GM18507 (cell line): Measurements from ENCODE around the gene EFNB1.
A peak's percentile ranks its signal among the peaks of the same experiment; 100 is the strongest.

Experiments used
- DNase-seq: peaks from one replicate; pipeline ENCODE4 v3.0.0; 2011; ENCODE audit warnings: low read depth; ENCODE audit not compliant: insufficient read length; ENCODE audit errors: extremely low spot score
- FAIRE-seq: peaks from 2 replicates; lab custom pipeline; 2011; peaks lifted over from hg19 to GRCh38; lab: Jason Lieb, UNC

Gene EFNB1

DNA sequence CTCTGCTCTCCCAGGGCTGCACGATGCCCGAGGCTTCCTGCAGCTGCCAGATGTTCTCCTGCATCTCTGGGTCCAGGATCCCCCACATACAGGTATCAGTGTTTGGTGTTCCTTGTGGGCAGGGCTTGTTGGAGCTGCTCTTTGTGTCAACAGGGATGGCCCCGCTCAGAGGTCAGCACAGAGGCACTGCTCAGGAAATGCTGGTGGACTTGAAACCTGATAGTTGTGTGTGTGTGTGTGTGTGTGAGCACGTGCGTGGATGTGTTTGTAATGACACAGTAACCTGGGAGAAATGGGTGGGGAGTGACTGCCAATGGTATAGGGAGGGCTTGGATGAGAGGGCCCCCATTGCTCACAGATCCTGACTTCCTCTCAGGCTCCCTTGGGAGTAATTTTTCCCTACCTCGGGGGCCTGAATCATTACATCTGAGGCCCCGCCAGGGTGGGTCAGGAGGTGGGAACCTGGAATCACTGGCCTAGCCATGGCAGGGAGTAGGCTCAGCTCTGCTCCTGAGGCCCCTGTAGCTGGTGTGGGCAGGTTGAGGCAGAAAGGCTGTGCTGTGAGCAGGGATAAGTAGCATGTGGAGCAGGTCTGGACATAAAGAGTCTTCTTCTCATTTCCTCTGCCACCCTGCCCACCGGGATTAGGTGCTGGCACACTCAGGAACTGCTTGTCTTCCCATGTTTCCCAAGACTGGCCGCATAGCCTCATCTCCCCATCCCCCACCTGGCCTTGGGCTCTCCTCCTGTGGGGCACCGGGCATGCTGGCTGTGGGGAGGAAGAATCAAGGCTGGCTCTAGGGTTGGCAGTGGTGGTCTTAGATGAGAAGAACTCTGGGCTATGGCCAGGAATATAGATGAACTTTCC is 2.5 kb upstream of the EFNB1 start:
- DNase-seq (no peak), FAIRE-seq (no peak)

DNA sequence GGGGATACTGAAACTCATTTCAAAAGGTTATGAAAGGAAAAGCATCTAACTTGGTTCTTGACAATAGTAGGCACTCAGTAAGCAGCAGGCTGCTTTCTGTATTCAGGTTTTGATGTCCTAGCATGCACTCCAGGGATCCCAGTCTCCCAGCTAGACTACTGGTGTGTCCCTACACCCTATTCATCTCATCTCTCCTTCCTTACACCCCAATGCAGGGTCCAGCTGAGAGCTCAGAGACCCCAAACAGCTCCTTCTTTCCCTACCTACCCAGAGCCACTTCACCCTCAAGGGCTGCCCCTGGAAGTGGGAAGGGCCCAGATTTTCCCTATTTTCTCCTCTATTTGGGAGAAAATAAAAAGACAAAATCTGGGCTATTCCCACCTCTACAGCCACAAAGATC is 1.6 kb upstream of the EFNB1 start:
- no peak for DNase-seq
- no peak for FAIRE-seq

DNA sequence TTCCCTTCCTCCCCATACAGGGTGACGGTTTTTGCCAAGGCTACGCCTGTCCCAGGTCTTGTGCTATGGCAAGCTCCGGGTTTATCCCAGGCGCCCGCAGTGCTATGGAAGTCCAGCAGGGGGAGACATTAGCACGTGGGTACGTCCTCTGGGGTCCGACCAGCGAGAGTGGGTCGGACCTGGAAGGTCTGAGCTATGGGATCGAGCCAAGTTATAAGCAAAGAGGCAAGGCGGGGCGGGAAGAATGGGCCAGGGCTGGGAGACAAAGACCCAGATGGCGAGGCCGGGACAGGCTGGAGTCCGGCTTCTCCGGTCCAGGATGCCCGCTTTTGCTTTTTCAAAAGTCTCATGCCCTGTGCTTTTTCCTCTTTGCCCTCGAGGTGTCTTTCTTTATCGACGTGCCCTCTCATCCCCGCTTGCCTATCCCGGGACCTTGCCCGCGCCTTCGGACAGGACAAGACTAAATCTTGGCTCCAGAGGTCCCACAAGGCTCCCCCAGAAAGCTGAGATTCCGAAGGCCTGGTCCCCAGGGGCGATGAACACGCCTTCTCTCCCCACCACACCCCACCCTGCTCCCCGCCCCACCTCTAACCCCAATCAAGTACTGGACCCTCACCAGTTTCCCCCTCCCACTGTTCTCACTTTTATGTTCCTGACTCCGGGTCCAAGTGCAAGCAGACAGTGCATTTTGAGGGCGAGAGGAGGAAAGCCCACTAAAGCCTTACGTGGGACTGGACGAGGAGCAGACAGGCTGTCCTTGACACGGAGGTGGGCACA is 785 bp upstream of the EFNB1 start:
- DNase-seq (no peak), FAIRE-seq (peak; percentile 91)

DNA sequence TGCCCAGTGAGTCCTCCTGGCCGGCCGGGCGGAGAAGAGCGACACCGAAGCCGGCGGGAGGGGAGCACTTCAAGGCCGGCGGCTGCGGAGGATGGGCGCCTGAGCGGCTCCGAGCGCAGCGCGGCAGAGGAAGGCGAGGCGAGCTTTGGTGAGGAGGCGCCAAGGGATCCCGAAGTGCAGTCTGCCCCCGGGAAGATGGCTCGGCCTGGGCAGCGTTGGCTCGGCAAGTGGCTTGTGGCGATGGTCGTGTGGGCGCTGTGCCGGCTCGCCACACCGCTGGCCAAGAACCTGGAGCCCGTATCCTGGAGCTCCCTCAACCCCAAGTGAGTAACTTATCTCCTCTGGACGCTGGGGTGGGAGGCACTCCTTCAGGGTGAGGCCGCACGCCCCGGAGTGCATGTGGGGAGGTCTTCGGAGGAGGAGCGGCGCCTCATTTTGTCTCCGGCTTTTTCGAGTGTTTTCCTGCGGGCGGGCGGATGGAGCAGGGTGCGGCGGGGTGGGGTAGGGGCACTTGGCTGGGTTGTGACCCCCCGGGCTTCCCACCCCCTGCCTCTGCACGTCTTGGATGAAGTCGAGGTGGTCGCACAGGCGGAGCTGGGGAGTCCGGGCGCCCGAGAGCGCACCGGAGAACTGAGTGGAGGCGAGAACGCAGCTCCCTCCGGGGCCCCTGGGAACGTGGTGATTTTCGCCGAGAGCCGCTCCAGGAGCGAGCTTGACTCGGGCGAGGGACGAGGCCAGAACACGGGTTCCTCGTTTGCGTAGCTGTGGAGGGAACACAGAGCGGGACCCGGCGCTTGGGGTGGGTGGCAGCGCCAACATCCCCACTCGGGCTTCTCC is 979 bp downstream of the EFNB1 start:
- DNase-seq (no peak), FAIRE-seq (no peak)

DNA sequence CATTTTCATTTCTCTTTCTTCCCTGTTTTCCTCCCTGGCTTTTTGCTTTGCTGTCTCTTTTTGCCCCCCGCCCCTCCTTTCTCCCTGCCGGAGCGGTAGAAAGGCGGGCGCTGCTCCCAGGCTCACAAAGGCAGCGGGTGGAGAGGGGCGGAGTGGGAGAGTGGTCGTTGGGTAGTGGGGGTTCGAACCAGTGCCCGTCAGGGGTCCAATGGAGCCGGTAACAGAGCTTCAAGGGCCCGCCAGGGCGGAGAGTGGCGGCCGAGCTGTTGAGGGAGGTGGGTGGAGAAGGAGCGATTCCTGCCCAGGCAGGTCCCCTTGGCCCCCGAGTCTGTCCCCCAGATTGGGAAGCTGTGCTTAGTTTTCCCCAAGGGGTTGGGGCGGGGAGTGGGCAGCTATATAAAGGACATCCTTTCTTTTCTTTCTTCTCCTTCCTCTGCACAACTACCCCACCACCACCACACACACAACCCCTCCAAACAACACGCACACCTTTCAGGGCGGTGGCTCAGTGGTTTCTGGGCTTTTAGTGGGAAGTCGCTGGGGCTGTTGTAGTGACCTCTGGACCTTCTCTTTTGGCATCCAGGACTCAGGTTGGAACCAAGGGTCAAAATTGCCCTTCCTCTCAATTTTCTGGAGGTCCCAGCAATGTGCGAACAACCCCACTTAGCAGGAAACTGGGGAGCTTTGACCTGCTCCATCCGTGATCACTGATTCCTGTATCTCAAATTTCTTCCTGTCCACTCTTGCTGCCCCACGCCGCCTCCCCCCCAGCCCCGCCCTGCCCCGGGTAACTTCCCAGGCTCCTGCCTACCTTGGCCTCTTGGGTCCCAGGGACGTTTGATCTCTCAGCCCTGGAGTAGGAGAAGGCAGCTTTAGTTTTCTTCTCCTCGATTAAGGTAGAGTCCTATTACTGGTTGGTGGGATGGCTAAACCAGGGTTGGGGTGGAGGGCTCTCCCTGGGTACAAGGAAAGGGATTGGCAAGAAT is 1.9 kb downstream of the EFNB1 start:
- FAIRE-seq (no peak), DNase-seq (no peak)

DNA sequence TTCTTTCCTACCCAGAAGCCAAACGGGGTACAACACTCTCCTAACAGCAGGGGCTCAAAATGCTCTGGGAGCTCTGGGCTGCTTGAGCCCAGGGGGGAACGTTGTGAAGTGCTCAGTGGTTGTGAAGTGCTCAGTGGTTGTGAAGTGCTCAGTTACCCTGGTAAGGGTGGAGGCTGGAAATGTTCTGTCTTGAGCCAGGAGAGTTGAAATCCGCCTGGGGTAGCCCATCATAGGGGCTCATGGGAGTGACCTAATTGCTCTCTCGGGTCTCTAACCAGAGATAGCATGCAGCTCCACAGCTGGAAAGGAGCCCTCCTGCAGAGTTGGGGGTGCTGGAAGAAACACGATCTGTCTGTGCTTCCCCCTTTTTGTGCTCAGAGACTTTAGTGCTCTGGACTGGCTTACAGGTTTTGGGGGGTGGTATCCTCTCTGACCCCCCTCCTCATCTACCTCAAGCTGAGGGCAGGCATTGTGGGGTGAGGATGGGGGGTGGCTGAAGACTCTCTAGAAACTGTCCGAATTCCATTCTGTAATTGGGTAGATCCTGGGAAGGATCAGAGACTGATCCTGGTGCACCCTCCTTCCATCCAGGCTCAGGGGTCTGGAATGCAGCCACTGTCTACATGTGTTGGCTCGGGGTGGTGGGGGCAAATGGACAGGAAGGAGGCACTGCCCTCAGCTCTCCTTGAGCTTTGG is 2.7 kb downstream of the EFNB1 start:
- DNase-seq (no peak), FAIRE-seq (no peak)

DNA sequence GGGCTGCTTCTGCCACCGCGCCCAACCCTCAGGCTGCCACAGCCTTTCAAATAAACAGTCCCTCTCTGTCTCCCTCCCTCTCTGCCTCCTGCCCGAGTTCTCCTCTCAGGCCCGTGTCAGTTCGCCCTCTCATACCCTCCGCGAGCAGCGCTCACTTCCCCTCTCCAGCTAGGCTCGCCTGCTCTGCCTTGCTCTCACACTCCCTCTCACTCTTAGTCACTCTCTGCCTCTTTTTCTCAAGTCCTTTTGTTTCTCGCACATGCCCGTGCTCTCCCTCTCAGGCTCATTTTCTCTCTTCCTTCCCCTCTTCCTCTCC is 3.2 kb downstream of the EFNB1 start:
- FAIRE-seq (peak; percentile 82), DNase-seq (peak; percentile 15)

DNA sequence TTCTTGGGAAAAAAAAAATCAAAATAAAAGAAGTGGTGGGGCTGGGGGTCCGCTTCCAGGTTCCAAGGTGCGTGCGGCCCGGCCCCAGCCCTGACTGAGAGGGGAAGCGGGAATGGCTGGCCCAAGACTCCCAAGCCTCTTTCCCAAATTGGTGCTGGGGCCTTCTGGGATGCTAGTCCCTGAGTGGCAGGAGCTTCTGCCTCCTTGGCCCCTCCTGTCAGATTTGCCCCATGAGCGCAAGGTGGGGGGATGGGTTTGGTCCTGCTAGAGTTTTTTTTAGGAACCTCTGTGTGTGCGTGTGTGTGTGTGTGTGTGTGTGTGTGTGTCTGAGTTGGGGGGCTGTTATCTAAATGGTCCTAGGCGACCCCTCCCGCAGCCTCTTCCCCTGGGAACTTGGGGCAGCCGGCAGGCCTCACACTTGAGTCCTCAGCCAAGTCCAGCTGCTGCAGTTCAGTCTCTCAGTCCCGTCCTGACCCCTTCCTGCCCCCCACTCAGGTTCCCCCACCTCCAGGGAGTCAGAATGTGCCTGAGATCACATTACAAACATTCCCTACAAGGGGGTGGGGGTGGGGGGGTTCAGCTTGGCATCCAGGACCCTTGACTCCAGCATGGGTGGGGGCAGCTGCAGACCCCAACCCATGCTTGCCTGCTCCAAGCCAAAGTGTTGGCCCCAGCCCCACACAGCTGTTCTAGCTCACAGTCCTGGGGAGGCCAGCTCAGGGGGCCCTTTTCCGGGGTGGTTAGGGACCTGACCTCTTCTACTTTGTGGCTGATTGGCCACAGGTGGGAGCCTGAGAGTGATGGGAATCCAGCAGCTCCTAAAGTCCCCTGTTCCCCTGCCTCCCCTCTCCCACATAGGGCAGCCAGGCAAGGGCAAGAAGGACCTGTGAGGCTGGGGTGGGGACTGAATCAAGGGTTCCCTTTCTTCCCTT is 4.0 kb downstream of the EFNB1 start:
- no peak for FAIRE-seq
- no peak for DNase-seq

DNA sequence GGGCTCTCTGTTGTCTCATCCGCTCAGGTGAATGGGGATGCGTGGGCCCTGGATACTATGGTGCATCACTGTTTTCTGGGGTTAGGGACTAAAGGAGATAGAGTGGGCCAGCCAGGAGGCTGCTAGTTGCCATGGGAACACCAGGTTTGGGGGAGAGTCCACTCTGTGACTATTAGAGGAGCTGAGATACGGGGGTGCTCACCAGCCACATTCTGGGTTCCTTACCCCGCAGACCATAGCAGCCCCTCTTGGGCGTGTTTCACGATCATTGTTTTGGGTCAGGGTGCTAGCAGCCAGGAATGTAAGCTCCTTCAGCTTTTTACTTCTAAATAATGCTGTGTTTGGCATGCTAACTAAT is 4.6 kb downstream of the EFNB1 start:
- FAIRE-seq, result no peak
- DNase-seq, result no peak

DNA sequence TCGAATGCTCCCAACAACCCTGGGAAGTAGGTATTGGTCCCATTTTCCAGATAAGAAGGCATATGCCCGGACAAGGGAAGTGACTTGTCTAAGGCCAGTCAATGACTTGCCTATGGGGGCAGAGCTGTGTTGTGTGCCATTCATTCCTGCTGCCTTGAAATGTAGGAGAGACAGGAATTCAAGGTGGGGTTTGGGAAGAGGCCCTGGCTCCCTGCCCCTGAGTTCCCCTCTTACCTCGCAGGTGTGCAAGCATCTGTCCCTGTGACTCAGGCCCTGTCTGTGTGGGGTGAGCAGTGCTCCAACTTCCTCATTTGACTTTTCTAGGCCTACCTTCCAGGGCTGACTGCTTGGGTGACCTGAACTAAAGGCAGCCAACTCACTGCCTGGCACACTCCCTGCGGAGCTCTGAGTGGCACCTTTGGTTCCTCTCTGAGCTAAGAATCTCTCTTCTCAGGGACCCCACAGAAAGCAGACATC is 5.1 kb downstream of the EFNB1 start:
- FAIRE-seq (no peak), DNase-seq (no peak)

DNA sequence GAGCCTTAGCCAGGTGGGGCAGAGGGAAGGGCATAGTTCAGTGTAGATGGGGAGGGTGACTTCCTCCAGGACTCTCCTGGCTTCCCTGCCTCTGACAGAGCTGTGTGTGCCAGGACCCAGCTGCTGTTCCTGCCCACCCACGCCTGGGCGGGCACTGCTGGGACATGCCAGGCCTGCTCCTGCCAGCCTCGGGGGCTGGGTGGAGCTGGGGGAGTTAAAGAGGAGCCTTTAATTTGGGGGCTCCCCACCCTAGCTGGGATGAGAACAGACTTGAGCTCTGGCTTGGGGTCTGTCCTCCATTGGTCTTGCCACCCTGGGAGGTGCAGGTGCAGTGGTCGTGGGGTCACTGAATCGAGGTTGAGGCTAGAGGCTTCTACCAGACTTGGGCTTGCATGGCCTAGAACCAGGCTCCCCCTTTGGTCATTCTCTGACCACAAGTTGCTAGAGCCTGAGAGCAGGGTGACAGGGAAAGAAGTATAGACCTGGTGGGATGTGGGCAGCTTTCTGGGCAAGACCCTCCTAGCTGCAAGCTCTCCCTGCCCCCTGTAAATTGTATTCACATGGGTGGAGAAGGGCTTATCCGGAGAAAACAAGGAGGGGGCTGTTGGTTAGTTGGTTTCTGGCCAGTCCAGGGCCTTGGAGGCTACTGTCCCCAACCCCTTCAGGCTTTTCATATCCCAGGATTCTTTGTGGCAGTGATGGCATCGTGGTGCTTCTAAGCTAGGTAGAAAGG is 5.7 kb downstream of the EFNB1 start:
- DNase-seq (no peak), FAIRE-seq (no peak)

DNA sequence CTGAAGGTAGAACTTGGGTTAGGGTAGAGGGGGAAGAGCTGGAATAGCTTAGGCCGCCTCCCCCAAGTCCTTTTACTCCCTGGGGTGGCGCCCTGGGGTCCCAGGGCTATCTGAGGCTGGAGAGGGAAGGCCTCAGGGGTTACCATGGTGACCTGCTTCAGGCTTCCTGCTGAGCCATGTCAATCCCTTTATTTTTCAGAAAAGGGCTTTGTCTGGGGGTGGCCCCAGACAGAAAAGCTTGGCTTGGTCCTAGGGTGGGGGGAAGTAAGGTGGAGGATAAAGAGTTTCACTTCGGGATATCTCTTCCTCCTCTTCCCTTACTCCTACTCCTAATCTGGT is 6.3 kb downstream of the EFNB1 start:
- DNase-seq, result no peak
- no peak for FAIRE-seq

DNA sequence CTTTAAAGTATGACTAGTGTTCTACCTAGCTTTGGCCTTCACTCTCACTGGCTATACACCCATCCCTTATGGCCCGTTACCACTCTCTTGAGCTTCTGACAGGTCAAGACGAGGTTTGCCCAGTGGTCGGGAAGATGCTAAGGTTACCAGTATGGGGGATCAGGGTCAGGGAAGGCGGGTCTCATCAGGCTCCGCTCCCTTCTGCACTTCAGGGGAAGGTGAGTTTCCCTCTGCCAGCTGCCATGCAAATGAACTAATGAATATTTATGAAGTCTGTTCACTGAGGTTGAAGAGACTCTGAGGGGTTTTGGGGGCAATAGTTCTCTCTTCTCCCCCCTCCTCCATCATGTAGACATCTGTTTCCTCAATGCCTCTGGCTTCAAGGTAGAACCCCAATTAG is 6.6 kb downstream of the EFNB1 start:
- FAIRE-seq, result no peak

DNA sequence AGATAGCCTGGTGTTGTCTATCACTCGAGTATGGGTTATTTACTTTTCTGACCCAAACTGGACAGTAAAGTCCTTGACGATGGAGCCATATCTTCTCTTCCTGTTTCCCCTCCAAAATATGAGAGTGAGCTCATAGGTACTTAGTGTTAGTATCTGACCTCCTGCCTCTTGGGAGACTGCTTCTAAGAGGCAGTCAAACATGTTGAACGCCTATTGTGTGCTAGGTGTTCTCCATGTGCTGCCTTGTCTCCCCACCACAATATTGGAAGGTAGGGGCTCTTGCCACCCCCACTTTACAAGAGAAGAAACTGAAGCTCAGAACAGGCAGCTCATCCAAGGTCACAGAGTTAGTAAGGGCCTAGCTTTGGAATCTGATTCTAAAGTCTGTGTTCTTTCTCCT is 8.3 kb downstream of the EFNB1 start:
- DNase-seq (no peak), FAIRE-seq (no peak)

More for the DNA sequence above, 6.6 kb downstream of the EFNB1 start:
- no peak for DNase-seq

DNA sequence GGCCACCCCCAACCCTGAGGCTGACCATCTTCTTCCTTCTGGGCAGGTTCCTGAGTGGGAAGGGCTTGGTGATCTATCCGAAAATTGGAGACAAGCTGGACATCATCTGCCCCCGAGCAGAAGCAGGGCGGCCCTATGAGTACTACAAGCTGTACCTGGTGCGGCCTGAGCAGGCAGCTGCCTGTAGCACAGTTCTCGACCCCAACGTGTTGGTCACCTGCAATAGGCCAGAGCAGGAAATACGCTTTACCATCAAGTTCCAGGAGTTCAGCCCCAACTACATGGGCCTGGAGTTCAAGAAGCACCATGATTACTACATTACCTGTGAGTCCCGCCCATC is 9.7 kb downstream of the EFNB1 start:
- no peak for FAIRE-seq
- DNase-seq, result no peak

DNA sequence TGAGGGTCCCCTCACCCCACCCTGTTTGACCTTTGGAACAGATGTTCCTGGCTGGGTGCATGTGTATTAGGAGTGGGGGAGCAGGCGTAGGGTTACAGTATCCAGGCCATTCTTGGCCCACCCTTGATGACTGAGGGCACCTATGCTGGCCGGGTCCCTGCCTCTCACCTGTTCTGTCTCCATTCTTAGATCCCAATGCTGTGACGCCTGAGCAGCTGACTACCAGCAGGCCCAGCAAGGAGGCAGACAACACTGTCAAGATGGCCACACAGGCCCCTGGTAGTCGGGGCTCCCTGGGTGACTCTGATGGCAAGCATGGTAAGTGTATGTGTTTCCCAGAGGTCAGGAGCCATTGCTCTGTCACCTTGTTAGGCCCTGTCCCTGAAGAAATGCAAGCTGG is 10.9 kb downstream of the EFNB1 start:
- no peak for DNase-seq
- no peak for FAIRE-seq

DNA sequence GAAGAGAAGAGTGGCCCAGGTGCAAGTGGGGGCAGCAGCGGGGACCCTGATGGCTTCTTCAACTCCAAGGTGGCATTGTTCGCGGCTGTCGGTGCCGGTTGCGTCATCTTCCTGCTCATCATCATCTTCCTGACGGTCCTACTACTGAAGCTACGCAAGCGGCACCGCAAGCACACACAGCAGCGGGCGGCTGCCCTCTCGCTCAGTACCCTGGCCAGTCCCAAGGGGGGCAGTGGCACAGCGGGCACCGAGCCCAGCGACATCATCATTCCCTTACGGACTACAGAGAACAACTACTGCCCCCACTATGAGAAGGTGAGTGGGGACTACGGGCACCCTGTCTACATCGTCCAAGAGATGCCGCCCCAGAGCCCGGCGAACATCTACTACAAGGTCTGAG is 11.4 kb downstream of the EFNB1 start:
- DNase-seq (no peak), FAIRE-seq (no peak)
